Smooth muscle cell of the coronary artery (primary cell): ENCODE data around the gene PLAAT3. TPM values are rescaled to one million over a fixed set of nuclear protein-coding genes. Genes with fewer than 3 reads are reported as not detected.

Source experiments
- total RNA-seq: library from RNA; depleted of rRNA; stranded (reverse); fragments of >200 nt; gene quantifications from 2 replicates; pipeline ENCODE4 v1.2.3, GENCODE V29; 2014; ENCODE audit warnings: low replicate concordance

The PLAAT3 gene
- 18.1 and 52.2 TPM in 2 replicates for total RNA-seq

DNA sequence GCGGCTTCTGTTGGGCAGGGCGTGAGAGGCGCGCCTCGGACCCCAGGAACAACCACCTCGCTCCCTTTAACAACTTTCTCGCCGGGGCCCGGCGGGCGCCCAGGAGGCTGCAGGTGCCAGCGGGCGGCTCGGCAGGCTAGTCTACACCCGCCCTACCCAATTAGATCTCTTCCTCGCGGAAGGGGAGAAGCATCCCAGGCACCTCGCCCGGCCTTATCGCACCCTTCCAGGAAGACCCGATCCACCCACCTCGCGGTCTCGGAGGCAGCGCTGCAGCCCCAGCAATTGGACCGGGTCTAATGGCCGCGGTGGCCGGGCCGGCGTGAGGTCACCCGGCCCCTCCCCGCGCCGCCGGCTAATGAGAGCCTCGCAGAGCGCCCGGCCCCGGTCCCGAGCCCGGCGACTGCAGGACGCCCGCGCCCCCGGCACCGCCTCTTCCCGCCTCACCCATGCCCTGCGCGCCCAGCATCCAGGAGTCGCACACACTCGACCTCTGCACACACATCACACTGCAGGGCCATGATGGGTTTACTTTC lies at the start of gene PLAAT3:
Gene PLAAT3 (minus strand): TSS at position 298 of the 536 bp plus-strand sequence. CDS start 419 bp downstream, outside the sequence.

DNA sequence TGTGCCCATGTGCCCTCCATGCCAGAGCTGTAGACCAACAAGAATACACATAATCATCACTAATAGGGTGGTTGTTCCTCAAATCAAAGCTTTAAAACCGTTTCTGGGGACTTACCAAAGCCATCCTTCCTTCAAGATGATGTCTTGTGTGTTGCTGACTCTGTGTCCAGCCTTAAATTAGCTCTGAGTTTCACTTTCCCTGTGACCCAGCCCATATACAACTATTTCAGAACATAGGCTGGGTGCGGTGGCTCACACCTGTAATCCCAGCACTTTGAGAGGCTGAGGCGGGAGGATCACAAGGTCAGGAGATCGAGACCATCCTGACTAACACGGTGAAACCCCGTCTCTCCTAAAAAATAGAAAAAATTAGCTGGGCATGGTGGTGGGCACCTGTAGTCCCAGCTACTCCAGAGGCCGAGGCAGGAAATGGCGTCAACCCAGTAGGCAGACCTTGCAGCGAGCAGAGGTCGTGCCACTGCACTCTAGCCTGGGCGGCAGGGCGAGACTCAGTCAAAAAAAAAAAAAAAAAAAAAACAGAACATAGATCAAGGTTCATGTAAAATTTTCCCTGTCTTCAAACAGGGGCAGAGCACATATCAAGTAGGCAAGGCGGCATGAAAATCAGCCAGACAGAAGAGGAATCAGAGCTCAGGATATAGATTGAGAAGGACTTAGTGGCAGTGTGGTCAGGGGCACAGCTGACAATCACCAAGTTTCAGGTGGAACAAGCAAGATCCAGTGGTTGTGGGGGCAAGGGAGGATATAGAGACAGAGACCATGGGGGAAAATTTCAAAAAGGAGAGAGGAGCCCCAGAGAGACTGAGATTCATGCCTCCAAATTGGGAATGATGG lies 50.8 kb downstream of the PLAAT3 start, which contains the start of gene PLAAT2:
Gene PLAAT2 (minus strand): TSS at position 179 of the 855 bp plus-strand sequence. CDS start 55 bp downstream, at position 124.

DNA sequence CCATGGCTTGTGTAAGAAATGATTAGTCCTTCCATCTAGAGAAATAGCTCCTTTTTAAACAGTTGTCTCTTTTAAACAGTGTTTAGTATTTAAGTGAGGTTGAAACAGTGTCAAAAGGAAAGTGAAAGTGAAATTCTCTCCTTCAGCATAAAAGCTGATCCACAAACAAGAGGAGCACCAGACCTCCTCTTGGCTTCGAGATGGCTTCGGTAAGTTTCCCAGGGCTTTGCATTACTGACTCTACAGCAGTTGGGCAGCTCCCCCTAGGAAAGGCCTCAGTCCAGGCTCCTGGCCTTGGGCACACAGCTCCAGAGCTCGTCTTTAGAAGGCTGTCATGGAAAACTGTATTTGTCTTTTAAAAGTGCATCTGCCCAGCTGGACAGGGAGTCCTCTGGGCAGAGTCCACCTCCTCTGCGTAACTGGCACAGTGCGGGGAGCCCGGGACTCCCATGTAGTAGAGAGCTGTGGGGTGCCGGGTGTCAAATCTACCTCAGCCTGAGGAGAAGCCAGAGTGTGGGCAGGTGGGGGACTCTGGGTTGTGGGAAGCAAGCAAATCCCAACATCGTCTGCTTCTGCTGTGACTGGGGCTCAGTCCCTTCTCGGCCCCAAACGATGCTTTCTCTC lies 77.5 kb downstream of the PLAAT3 start, which contains the start of gene PLAAT4:
Gene PLAAT4 (plus strand): TSS at position 140 of the 624 bp plus-strand sequence. CDS start 61 bp downstream, at position 201.

Other genes starting within 250 kb of the PLAAT3 start
- not detected in 2 replicates for gene SLC22A9, start 244.6 kb downstream of the PLAAT3 start, total RNA-seq
- gene PLAAT5, start 123.3 kb downstream of the PLAAT3 start, total RNA-seq: 1.1 TPM in 1 of 2 replicates, not detected in the other
- 0.47 TPM in 1 of 2 replicates, not detected in the other for gene LGALS12, start 108.3 kb downstream of the PLAAT3 start, total RNA-seq
- 8.3 and 49.4 TPM in 2 replicates for gene PLAAT4, start 77.6 kb downstream of the PLAAT3 start, total RNA-seq
- gene PLAAT2, start 51.1 kb downstream of the PLAAT3 start, total RNA-seq: not detected in 2 replicates
- 57.1 and 70.7 TPM in 2 replicates for gene ATL3, start 56.9 kb upstream of the PLAAT3 start, total RNA-seq
- 24.1 and 35.3 TPM in 2 replicates for gene RTN3, start 67.1 kb upstream of the PLAAT3 start, total RNA-seq
- 10.0 and 17.2 TPM in 2 replicates for gene ZFTA, start 154.3 kb upstream of the PLAAT3 start, total RNA-seq
- gene SPINDOC, start 199.0 kb upstream of the PLAAT3 start, total RNA-seq: 6.7 and 12.0 TPM in 2 replicates
- gene MARK2, start 224.7 kb upstream of the PLAAT3 start, total RNA-seq: 2.0 and 6.4 TPM in 2 replicates